K562 (cell line): ENCODE results near the gene PRSS53. TPM values are rescaled to one million over a fixed set of nuclear protein-coding genes. Genes with fewer than 3 reads are reported as not detected.

Source experiments
- ZNF407 ChIP-seq: fragments of 450-650 bp; IDR thresholded peaks from 2 replicates; pipeline ENCODE4 v1.6.1; 2016; ENCODE audit warnings: low read depth
- polyA plus RNA-seq, 8 experiments: library from polyadenylated mRNA; depleted of rRNA in 4 of 8; stranded (reverse) in 5 of 8; unstranded in 3 of 8; fragments of >200 nt; fragmentation: Nextera tagmentation in 2 of 8; fragmentation: Illumina TruSeq in 1 of 8; extraction: Ambion mirVana in 2 of 8; extraction: Trizol in 1 of 8; gene quantifications; 2 replicates each; pipeline versions ENCODE4 v1.2.1 to v1.2.3, GENCODE V29; 2011 to 2014; ENCODE audit warnings: inconsistent platforms in 1 of 8, missing spikeins in 1 of 8
- total RNA-seq, 7 experiments: library from RNA; depleted of rRNA in 6 of 7; stranded (reverse); fragments of >200 nt in 6 of 7; fragmentation: Illumina TruSeq in 2 of 7; extraction: Trizol in 2 of 7; gene quantifications; 2 replicates each; pipeline versions ENCODE4 v1.2.1 to v1.2.3, GENCODE V29; 2011 to 2021; ENCODE audit warnings: low replicate concordance in 1 of 7

The PRSS53 gene
- total and polyA plus RNA-seq, 9 of the 15 experiments (the other 6 are each of a cell fraction or from before 2014, with no cell fraction given): 0.40 to 1.9 (median 0.78) TPM; not detected in 2

GRCh38 chr16:31073142-31073969 is 15.4 kb downstream of the PRSS53 start (continued):
- peak; percentile 49; the same call in 1 of the 2 replicates for TF ChIP-seq ZNF407
